Measurements from ENCODE around the gene SRRM3. TPM values are rescaled to one million over a fixed set of nuclear protein-coding genes. Genes with fewer than 3 reads are reported as not detected.
A peak's percentile ranks its signal among the peaks of the same experiment; 100 is the strongest.
"Not testable (repeated sequence)": the region's sequence is repeated elsewhere in the genome, so short reads cannot be mapped to it uniquely, and the experiment has no call there.

SRRM3 gene
- total RNA-seq, 2 donors from 2014 or later, result 4.1 to 5.0 TPM

DNA sequence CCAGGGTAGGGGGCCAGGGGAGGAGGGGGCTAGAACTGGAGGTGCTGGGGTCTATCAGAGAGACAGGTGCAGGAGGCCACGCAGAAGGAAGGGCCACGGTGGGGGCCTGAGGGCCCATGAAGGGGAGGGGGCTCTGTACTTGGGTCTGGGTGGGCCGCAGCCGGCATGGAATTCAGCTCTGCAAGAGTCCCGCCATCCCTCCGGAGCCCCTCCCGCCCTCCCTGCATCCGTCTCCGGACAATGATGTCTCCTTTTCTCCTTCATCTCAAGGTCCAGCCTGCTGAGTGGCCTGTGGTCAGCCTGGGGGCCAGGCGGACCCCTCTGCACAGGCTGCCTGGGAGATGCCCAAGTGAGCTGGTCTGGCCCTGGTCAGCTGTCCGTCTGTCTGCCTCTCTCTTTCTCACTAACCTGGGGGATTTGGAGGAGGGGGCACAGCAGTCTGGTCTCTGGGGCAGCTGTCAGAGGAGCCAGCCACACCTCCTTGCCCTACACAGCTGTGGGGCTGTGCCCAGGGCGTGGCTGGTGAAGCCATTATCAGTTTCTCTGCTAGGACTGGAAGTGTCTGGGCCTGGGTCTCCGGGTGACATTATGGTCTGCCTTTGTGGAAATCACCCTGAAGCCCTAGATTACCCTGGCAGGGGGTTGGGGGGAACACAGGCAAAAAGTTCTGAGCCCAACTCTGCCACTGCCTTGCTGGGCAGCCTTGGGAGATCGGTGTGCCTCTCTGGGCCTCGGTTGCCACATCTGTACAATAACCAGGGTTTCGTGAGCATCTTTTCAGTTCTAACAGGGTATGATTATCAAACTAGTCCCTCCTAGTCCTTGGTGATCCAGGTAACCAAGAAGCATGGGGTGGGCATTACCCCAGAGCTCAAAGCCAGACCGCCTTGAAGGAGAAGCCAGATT lies 81.8 kb downstream of the SRRM3 start:
- Histone ChIP-seq H3K27ac (ENCODE audit: low read depth, low read length) (no peak overlapping the region), H3K36me3 (ENCODE audit: control insufficient read depth, insufficient read depth, low read length) (no peaks in the 10 kb centered on the region), H3K27me3 (ENCODE audit: control insufficient read depth, insufficient read depth, low read length, poor library complexity, severe bottlenecking) (peaks cover 51% of the 10 kb centered on the region), H3K9me3 (ENCODE audit: control insufficient read depth, low read length) (no peaks in the 10 kb centered on the region), H3K9ac (ENCODE audit: extremely low read depth, low read length, poor library complexity, severe bottlenecking) (no peak overlapping the region), H3K4me3 (ENCODE audit: low read length) (peak overlapping the region; percentile 69), H3K4me1 (ENCODE audit: control insufficient read depth, insufficient read depth, low read length) (no peaks in the 10 kb centered on the region)
- H3K36me3 Mint-ChIP-seq (ENCODE audit: low read depth), result no peaks in the 10 kb centered on the region
- H3K27ac Mint-ChIP-seq, result no peak overlapping the region
- DNase-seq, result no peak
- TF ChIP-seq, protein P1, sequence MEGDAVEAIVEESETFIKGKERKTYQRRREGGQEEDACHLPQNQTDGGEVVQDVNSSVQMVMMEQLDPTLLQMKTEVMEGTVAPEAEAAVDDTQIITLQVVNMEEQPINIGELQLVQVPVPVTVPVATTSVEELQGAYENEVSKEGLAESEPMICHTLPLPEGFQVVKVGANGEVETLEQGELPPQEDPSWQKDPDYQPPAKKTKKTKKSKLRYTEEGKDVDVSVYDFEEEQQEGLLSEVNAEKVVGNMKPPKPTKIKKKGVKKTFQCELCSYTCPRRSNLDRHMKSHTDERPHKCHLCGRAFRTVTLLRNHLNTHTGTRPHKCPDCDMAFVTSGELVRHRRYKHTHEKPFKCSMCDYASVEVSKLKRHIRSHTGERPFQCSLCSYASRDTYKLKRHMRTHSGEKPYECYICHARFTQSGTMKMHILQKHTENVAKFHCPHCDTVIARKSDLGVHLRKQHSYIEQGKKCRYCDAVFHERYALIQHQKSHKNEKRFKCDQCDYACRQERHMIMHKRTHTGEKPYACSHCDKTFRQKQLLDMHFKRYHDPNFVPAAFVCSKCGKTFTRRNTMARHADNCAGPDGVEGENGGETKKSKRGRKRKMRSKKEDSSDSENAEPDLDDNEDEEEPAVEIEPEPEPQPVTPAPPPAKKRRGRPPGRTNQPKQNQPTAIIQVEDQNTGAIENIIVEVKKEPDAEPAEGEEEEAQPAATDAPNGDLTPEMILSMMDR (conservative IDR thresholded peaks at IDR 0.05), result no peak
- no peaks in the 10 kb centered on the region for H3K9me3 Mint-ChIP-seq
- H3K4me3 Mint-ChIP-seq, result peak overlapping the region; percentile 57
- H3K27me3 Mint-ChIP-seq (ENCODE audit: insufficient read depth), result peaks cover 62% of the 10 kb centered on the region
- H3K4me1 Mint-ChIP-seq, result peaks cover 4% of the 10 kb centered on the region
- WGBS, 2 experiments (ENCODE audit: insufficient coverage in 1 of 2, insufficient read length in 1 of 2), result 60 to 64% methylated on average over 7 to 17 of the region's 17 CpGs

DNA sequence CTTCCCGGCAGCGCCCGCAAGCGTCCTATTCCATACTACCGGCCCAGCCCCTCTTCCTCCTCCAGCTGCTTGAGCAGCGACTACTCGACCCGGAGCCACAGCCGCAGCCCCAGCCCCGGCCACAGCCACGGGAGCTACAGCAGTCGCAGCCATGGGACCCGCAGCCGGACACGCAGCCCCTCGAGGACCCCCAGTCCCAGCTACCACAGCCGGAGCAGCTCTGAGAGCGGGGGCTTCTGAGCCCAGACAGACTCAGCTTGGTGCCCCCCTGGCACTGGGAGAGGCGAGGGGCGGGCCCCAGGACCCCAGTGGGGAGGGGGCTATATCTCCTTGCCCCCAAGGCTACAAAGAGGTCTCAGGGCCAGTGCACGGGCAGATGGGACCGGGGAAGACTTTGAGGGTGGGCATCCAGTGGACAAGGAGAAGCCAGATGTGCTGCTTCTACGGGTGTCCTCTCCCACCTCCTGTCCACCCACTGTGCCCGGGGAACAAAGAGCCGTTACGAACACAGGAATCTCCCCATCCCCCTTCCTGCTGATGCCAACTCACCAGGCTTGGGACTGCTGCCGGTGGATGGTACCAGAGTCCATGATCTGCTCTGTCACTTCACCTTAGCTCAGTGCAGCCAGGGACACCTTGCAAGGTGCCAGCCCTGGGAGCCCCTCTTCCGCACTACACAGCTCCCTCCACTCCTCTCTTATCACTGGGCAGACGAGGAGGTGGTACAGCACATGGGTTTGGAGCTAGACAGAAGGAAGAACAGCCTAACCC lies 84.1 kb downstream of the SRRM3 start:
- Histone ChIP-seq H3K9ac (ENCODE audit: extremely low read depth, low read length, poor library complexity, severe bottlenecking) (no peak overlapping the region), H3K4me3 (ENCODE audit: low read length) (no peak overlapping the region), H3K9me3 (ENCODE audit: control insufficient read depth, low read length) (no peaks in the 10 kb centered on the region), H3K36me3 (ENCODE audit: control insufficient read depth, insufficient read depth, low read length) (no peaks in the 10 kb centered on the region), H3K27ac (ENCODE audit: low read depth, low read length) (no peak overlapping the region), H3K27me3 (ENCODE audit: control insufficient read depth, insufficient read depth, low read length, poor library complexity, severe bottlenecking) (peaks cover 31% of the 10 kb centered on the region), H3K4me1 (ENCODE audit: control insufficient read depth, insufficient read depth, low read length) (no peaks in the 10 kb centered on the region)
- Mint-ChIP-seq H3K4me1 (peaks cover 9% of the 10 kb centered on the region), H3K4me3 (no peak overlapping the region), H3K27ac (no peak overlapping the region), H3K36me3 (ENCODE audit: low read depth) (no peaks in the 10 kb centered on the region), H3K27me3 (ENCODE audit: insufficient read depth) (peaks cover 39% of the 10 kb centered on the region), H3K9me3 (no peaks in the 10 kb centered on the region)
- no peak for DNase-seq
- WGBS, 2 experiments (ENCODE audit: insufficient coverage in 1 of 2, insufficient read length in 1 of 2), result 89 to 93% methylated on average over 22 to 29 of the region's 29 CpGs
- TF ChIP-seq, protein P1 (conservative IDR thresholded peaks at IDR 0.05), result no peak

DNA sequence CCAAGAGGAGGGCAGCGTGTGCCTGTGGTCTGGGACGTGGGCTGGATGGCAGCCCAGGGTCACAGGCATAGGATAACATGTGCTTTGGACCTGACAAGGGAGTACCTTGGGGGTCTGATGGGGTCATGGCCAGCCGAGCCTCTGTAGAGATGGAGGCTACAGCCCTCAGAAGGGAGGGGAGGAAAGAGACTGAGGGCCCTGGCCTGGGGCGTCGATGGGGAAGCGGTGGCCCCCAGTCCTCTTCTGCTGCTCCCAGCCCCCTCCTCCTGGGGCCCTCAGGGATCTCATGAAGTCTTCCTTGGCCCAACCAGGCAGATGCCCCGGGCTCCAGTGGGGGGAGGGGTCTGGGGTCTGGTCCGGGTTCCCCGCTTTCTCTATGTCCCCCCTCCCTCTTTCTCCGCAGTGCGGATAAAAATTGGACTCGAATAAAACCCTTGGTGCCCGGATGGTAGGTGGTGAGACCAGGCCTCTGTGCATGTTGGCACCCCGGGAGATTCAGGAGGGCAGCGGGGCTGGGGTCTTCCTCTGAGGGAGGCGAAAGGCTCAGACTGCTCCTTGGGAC lies 85.2 kb downstream of the SRRM3 start:
- H3K36me3 Mint-ChIP-seq (ENCODE audit: low read depth), result no peaks in the 10 kb centered on the region
- Histone ChIP-seq H3K9ac (ENCODE audit: extremely low read depth, low read length, poor library complexity, severe bottlenecking) (no peak overlapping the region), H3K4me1 (ENCODE audit: control insufficient read depth, insufficient read depth, low read length) (no peaks in the 10 kb centered on the region), H3K27ac (ENCODE audit: low read depth, low read length) (no peak overlapping the region), H3K9me3 (ENCODE audit: control insufficient read depth, low read length) (no peaks in the 10 kb centered on the region), H3K27me3 (ENCODE audit: control insufficient read depth, insufficient read depth, low read length, poor library complexity, severe bottlenecking) (peaks cover 21% of the 10 kb centered on the region), H3K36me3 (ENCODE audit: control insufficient read depth, insufficient read depth, low read length) (no peaks in the 10 kb centered on the region), H3K4me3 (ENCODE audit: low read length) (no peak overlapping the region)
- peaks cover 10% of the 10 kb centered on the region for H3K4me1 Mint-ChIP-seq
- H3K4me3 Mint-ChIP-seq, result no peak overlapping the region
- no peaks in the 10 kb centered on the region for H3K9me3 Mint-ChIP-seq
- peaks cover 32% of the 10 kb centered on the region for H3K27me3 Mint-ChIP-seq (ENCODE audit: insufficient read depth)
- no peak overlapping the region for H3K27ac Mint-ChIP-seq
- DNase-seq, result no peak
- TF ChIP-seq, protein P1 (conservative IDR thresholded peaks at IDR 0.05), result no peak
- WGBS, 2 experiments (ENCODE audit: insufficient coverage in 1 of 2, insufficient read length in 1 of 2), result 94 to 97% methylated on average over 7 to 16 of the region's 16 CpGs

DNA sequence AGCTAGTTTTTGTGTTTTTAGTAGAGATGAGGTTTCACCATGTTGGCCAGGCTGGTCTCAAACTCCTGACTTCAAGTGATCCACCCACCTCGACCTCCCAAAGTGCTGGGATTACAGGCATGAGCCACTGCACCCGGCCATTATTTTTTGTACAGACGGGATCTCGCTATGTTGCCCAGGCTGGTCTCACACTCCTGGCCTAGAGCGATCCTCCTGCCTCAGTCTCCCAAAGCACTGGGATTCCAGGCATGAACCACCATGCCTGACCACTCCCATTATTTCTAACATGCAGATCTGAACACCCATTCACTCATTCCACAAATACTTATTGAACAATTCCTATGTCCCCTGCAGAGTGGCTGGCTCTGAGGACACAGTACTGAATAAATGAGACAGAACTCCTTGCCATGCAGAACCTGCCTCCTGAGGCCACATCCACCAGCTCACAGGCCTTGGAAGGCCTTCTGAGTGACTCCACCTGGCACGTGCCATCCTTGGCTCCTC lies 89.2 kb downstream of the SRRM3 start:
- not testable (repeated sequence) for H3K9ac ChIP-seq (ENCODE audit: extremely low read depth, low read length, poor library complexity, severe bottlenecking); H3K4me3 Mint-ChIP-seq; H3K27me3 Mint-ChIP-seq (ENCODE audit: insufficient read depth); H3K36me3 ChIP-seq (ENCODE audit: control insufficient read depth, insufficient read depth, low read length); H3K27me3 ChIP-seq (ENCODE audit: control insufficient read depth, insufficient read depth, low read length, poor library complexity, severe bottlenecking); H3K27ac ChIP-seq (ENCODE audit: low read depth, low read length); H3K36me3 Mint-ChIP-seq (ENCODE audit: low read depth); H3K4me3 ChIP-seq (ENCODE audit: low read length); H3K9me3 ChIP-seq (ENCODE audit: control insufficient read depth, low read length); H3K4me1 ChIP-seq (ENCODE audit: control insufficient read depth, insufficient read depth, low read length); H3K9me3 Mint-ChIP-seq; DNase-seq; H3K4me1 Mint-ChIP-seq
- H3K27ac Mint-ChIP-seq, result peak overlapping the region; percentile 82
- 85 to 95% methylated on average over 6 of the region's 6 CpGs for WGBS, 2 experiments (ENCODE audit: insufficient coverage in 1 of 2, insufficient read length in 1 of 2)

All from endodermal cell (in vitro differentiated cells).